Endodermal cell (in vitro differentiated cells): ENCODE results near the gene LMCD1. TPM values are rescaled to one million over a fixed set of nuclear protein-coding genes. Genes with fewer than 3 reads are reported as not detected.

Source experiments
- DNase-seq: peaks from one replicate; pipeline ENCODE4 v3.0.0-alpha.2; 2017
- H3K27ac ChIP-seq: 2 replicates; pipeline ENCODE4 v1.5.1; 2013; ENCODE audit warnings: mild to moderate bottlenecking, low read depth, low read length, moderate library complexity
- H3K27me3 ChIP-seq: 2 replicates; pipeline ENCODE4 v1.6.1; 2013; ENCODE audit warnings: mild to moderate bottlenecking, low read length, moderate library complexity; ENCODE audit not compliant: insufficient read depth, control insufficient read depth, poor library complexity, severe bottlenecking
- H3K36me3 ChIP-seq: 2 replicates; pipeline ENCODE4 v1.7.0; 2013; ENCODE audit warnings: mild to moderate bottlenecking, low read length, moderate library complexity; ENCODE audit not compliant: control insufficient read depth, insufficient read depth
- H3K4me1 ChIP-seq: one replicate; pipeline ENCODE4 v1.7.0; 2013; ENCODE audit warnings: low read length; ENCODE audit not compliant: control insufficient read depth, insufficient read depth
- H3K4me3 ChIP-seq: 2 replicates; pipeline ENCODE4 v1.5.1; 2013; ENCODE audit warnings: mild to moderate bottlenecking, low read length, moderate library complexity
- H3K9ac ChIP-seq: 2 replicates; pipeline ENCODE4 v1.6.1; 2013; ENCODE audit warnings: mild to moderate bottlenecking, low read length, moderate library complexity; ENCODE audit not compliant: poor library complexity, severe bottlenecking; ENCODE audit errors: extremely low read depth
- H3K9me3 ChIP-seq: 2 replicates; pipeline ENCODE4 v1.6.1; 2013; ENCODE audit warnings: mild to moderate bottlenecking, low read length, moderate library complexity; ENCODE audit not compliant: control insufficient read depth
- H3K27ac Mint-ChIP-seq: 2 replicates; pipeline ENCODE4 v1.8.0; 2020; ENCODE audit warnings: mixed read lengths
- H3K27me3 Mint-ChIP-seq: 2 replicates; pipeline ENCODE4 v1.8.0; 2021; ENCODE audit warnings: mild to moderate bottlenecking, mixed read lengths; ENCODE audit not compliant: insufficient read depth
- H3K36me3 Mint-ChIP-seq: 2 replicates; pipeline ENCODE4 v1.8.0; 2020; ENCODE audit warnings: low read depth, mixed read lengths
- H3K4me1 Mint-ChIP-seq: 2 replicates; pipeline ENCODE4 v1.8.0; 2020; ENCODE audit warnings: mixed read lengths
- H3K4me3 Mint-ChIP-seq: 2 replicates; pipeline ENCODE4 v1.8.0; 2020; ENCODE audit warnings: mild to moderate bottlenecking, moderate library complexity, mixed read lengths
- H3K9me3 Mint-ChIP-seq: 2 replicates; pipeline ENCODE4 v1.8.0; 2020; ENCODE audit warnings: mild to moderate bottlenecking, mixed read lengths
- CTCF ChIP-seq: fragments of 200-600 bp; sonication (generic); conservative IDR thresholded peaks from 2 replicates; pipeline ENCODE4 v1.5.0; 2021; ENCODE audit warnings: antibody characterized with exemption, mild to moderate bottlenecking
- WGBS, 2 experiments: methylation state at CpG; one replicate each; pipeline versions ENCODE4 v1.1.5 to v1.1.7; 2013; ENCODE audit warnings: missing lambda C conversion rate in 2 of 2, mixed read lengths in 1 of 2; ENCODE audit not compliant: insufficient coverage in 1 of 2, insufficient read length in 1 of 2; 5-methylcytosine and 5-hydroxymethylcytosine counted together
- total RNA-seq, 2 donors: library from RNA; stranded (reverse); fragmentation: NEBNext Ultra II Directional in 1 of 2; extraction: Animal tissue kit (Norgen Biotek cat#: 25700) in 1 of 2; gene quantifications; 2 replicates in 1 of 2; 3 replicates in 1 of 2; pipeline ENCODE4 v1.2.1, GENCODE V29; 2021

LMCD1 gene
- total RNA-seq, 2 donors from 2014 or later: 20.7 to 35.7 TPM

GRCh38 chr3:8488877-8489276 is 12.7 kb upstream of the LMCD1 start:
- Mint-ChIP-seq H3K4me1 (peaks cover 23% of the 10 kb centered on the region), H3K4me3 (no peak overlapping the region), H3K27me3 (peaks cover 5% of the 10 kb centered on the region), H3K9me3 (peaks cover 15% of the 10 kb centered on the region), H3K36me3 (peaks cover 10% of the 10 kb centered on the region), H3K27ac (no peak overlapping the region)
- H3K4me1 ChIP-seq: peaks cover 7% of the 10 kb centered on the region
- DNase-seq: no peak
- H3K9ac ChIP-seq: no peak overlapping the region
- WGBS, 2 experiments: 78 to 80% methylated on average over 5 of the region's 5 CpGs
- no peaks in the 10 kb centered on the region for H3K27me3 ChIP-seq
- peaks cover 51% of the 10 kb centered on the region for H3K9me3 ChIP-seq
- no peaks in the 10 kb centered on the region for H3K36me3 ChIP-seq
- H3K4me3 ChIP-seq: no peak overlapping the region
- no peak overlapping the region for H3K27ac ChIP-seq
- TF ChIP-seq CTCF: no peak

GRCh38 chr3:8489278-8489792 is 12.3 kb upstream of the LMCD1 start:
- no peak for DNase-seq
- Mint-ChIP-seq H3K27ac (no peak overlapping the region), H3K36me3 (peaks cover 8% of the 10 kb centered on the region), H3K9me3 (peaks cover 12% of the 10 kb centered on the region), H3K27me3 (peaks cover 5% of the 10 kb centered on the region), H3K4me1 (peaks cover 28% of the 10 kb centered on the region), H3K4me3 (no peak overlapping the region)
- Histone ChIP-seq H3K27ac (no peak overlapping the region), H3K36me3 (no peaks in the 10 kb centered on the region), H3K9me3 (peaks cover 47% of the 10 kb centered on the region), H3K4me1 (peaks cover 7% of the 10 kb centered on the region), H3K9ac (no peak overlapping the region), H3K4me3 (no peak overlapping the region), H3K27me3 (no peaks in the 10 kb centered on the region)
- no peak for TF ChIP-seq CTCF
- 84% methylated on average over 2 of the region's 2 CpGs; no CpG with 5 or more reads in 1 of the 2 experiments for WGBS, 2 experiments

GRCh38 chr3:8490079-8490552 is 11.5 kb upstream of the LMCD1 start:
- Mint-ChIP-seq H3K4me3 (no peak overlapping the region), H3K27me3 (peaks cover 5% of the 10 kb centered on the region), H3K4me1 (peaks cover 28% of the 10 kb centered on the region), H3K36me3 (peaks cover under 1% of the 10 kb centered on the region), H3K27ac (no peak overlapping the region), H3K9me3 (peaks cover 4% of the 10 kb centered on the region)
- H3K27me3 ChIP-seq: no peaks in the 10 kb centered on the region
- peaks cover 39% of the 10 kb centered on the region for H3K9me3 ChIP-seq
- H3K9ac ChIP-seq: no peak overlapping the region
- no peak overlapping the region for H3K27ac ChIP-seq
- H3K36me3 ChIP-seq: no peaks in the 10 kb centered on the region
- TF ChIP-seq CTCF: no peak
- 83 to 91% methylated on average over 1 to 4 of the region's 4 CpGs for WGBS, 2 experiments
- no peak overlapping the region for H3K4me3 ChIP-seq
- DNase-seq: no peak
- peaks cover 7% of the 10 kb centered on the region for H3K4me1 ChIP-seq
